Astrocyte of the cerebellum (primary cell): ENCODE results near the gene OXCT2.
"Not testable (repeated sequence)": the region's sequence is repeated elsewhere in the genome, so short reads cannot be mapped to it uniquely, and the experiment has no call there.

Source experiments
- DNase-seq: peaks from one replicate; pipeline ENCODE4 v3.0.0-alpha.2; 2011; ENCODE audit warnings: low read depth
- H3K4me3 ChIP-seq: 2 replicates; pipeline ENCODE4 v1.5.1; 2011; ENCODE audit warnings: mild to moderate bottlenecking, low read depth, low read length, moderate library complexity
- CTCF ChIP-seq: IDR thresholded peaks from 2 replicates; pipeline ENCODE4 v1.5.1; 2012; ENCODE audit warnings: low read length, low read depth, moderate library complexity, mild to moderate bottlenecking; ENCODE audit errors: missing control alignments
- in situ Hi-C: cut with HindIII; loops from 2 replicates; pipeline ENCODE4 v1.10.0; 2017; ENCODE audit warnings: low sequenced_read_pairs

The OXCT2 gene

GRCh38 chr1:39805385-39805784 is 34.2 kb upstream of the OXCT2 start:
- in situ Hi-C loops, result loop anchor here (10.0 kb wide), 1 partner anchor 71 kb away; the partner anchor contains the start of gene PPIE
- no peak for DNase-seq
- no peak for TF ChIP-seq CTCF
- H3K4me3 ChIP-seq, result no peak overlapping the region

- DNase-seq, result no peak
- H3K4me3 ChIP-seq, result no peak overlapping the region
- in situ Hi-C loops, result loop anchor here (5.0 to 10.0 kb wide), 3 partner anchors 35 to 95 kb away; partner anchors contain the start of gene PPIE
- TF ChIP-seq CTCF, result no peak
These were observed 31.5 kb upstream of the OXCT2 start for GRCh38 chr1:39802496-39803260.

- in situ Hi-C loops, result loop anchor here (5.0 to 10.0 kb wide), 3 partner anchors 37 to 97 kb away; partner anchors contain the start of gene PPIE
- H3K4me3 ChIP-seq, result no peak overlapping the region
- TF ChIP-seq CTCF, result no peak
- DNase-seq, result no peak
These were observed 29.3 kb upstream of the OXCT2 start for GRCh38 chr1:39800471-39800835.

- peak; percentile 65 for TF ChIP-seq CTCF
- DNase-seq, result no peak
- no peak overlapping the region for H3K4me3 ChIP-seq
- in situ Hi-C loops, result loop anchor here (5.0 to 10.0 kb wide), 3 partner anchors 37 to 97 kb away; partner anchors contain the start of gene PPIE
These were observed 28.8 kb upstream of the OXCT2 start for GRCh38 chr1:39799770-39800470.

- DNase-seq, H3K4me3 ChIP-seq, in situ Hi-C loops: not testable (repeated sequence)
- TF ChIP-seq CTCF, result peak; percentile 16
These were observed 28.0 kb upstream of the OXCT2 start for GRCh38 chr1:39798859-39799769.

- H3K4me3 ChIP-seq, result no peak overlapping the region
- DNase-seq, result no peak
- in situ Hi-C loops, result no loop called here
- no peak for TF ChIP-seq CTCF
These were observed 24.5 kb upstream of the OXCT2 start for GRCh38 chr1:39795651-39796050.
